WERI-Rb-1 (cell line): ENCODE data around the gene LRRC59.
"Not testable (repeated sequence)": the region's sequence is repeated elsewhere in the genome, so short reads cannot be mapped to it uniquely, and the experiment has no call there.

Experiments
- DNase-seq: peaks from one replicate; pipeline ENCODE4 v3.0.0-alpha.2; 2020
- H3K27ac ChIP-seq: fragments of 250-450 bp; sonication (Bioruptor Pico); 2 replicates; pipeline ENCODE4 v1.5.1; 2020; ENCODE audit warnings: mild to moderate bottlenecking, moderate library complexity
- H3K27me3 ChIP-seq: fragments of 250-450 bp; sonication (Bioruptor Pico); 2 replicates; pipeline ENCODE4 v1.5.1; 2021; ENCODE audit warnings: mild to moderate bottlenecking, low read depth, moderate library complexity; ENCODE audit not compliant: insufficient read depth, severe bottlenecking
- H3K36me3 ChIP-seq: fragments of 250-450 bp; sonication (Bioruptor Pico); 2 replicates; pipeline ENCODE4 v1.5.1; 2020; ENCODE audit warnings: mild to moderate bottlenecking, moderate library complexity
- H3K4me3 ChIP-seq: 2 replicates; pipeline ENCODE4 v1.5.1; 2011; ENCODE audit warnings: low read depth, mild to moderate bottlenecking, control low read depth, low read length
- H3K9me3 ChIP-seq: fragments of 250-450 bp; sonication (Bioruptor Pico); 2 replicates; pipeline ENCODE4 v1.5.1; 2021; ENCODE audit warnings: mild to moderate bottlenecking, moderate library complexity; ENCODE audit not compliant: severe bottlenecking
- TF ChIP-seq, protein P1 (sequence below): IDR thresholded peaks from 2 replicates; pipeline ENCODE4 v1.5.1; 2011; ENCODE audit warnings: low read depth, mild to moderate bottlenecking, control low read depth, inconsistent platforms, low read length

The LRRC59 gene

GRCh38 chr17:50344731-50345365, 52.5 kb downstream of the LRRC59 start:
- H3K4me3 ChIP-seq: no peak overlapping the region
- no peak for DNase-seq
- TF ChIP-seq, protein P1, sequence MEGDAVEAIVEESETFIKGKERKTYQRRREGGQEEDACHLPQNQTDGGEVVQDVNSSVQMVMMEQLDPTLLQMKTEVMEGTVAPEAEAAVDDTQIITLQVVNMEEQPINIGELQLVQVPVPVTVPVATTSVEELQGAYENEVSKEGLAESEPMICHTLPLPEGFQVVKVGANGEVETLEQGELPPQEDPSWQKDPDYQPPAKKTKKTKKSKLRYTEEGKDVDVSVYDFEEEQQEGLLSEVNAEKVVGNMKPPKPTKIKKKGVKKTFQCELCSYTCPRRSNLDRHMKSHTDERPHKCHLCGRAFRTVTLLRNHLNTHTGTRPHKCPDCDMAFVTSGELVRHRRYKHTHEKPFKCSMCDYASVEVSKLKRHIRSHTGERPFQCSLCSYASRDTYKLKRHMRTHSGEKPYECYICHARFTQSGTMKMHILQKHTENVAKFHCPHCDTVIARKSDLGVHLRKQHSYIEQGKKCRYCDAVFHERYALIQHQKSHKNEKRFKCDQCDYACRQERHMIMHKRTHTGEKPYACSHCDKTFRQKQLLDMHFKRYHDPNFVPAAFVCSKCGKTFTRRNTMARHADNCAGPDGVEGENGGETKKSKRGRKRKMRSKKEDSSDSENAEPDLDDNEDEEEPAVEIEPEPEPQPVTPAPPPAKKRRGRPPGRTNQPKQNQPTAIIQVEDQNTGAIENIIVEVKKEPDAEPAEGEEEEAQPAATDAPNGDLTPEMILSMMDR: no peak
- no peak overlapping the region for H3K27ac ChIP-seq
- H3K36me3 ChIP-seq: peaks cover 3% of the 10 kb centered on the region; the same call in 1 of the 2 replicates
- H3K27me3 ChIP-seq: no peaks in the 10 kb centered on the region
- peaks cover 2% of the 10 kb centered on the region for H3K9me3 ChIP-seq

DNA sequence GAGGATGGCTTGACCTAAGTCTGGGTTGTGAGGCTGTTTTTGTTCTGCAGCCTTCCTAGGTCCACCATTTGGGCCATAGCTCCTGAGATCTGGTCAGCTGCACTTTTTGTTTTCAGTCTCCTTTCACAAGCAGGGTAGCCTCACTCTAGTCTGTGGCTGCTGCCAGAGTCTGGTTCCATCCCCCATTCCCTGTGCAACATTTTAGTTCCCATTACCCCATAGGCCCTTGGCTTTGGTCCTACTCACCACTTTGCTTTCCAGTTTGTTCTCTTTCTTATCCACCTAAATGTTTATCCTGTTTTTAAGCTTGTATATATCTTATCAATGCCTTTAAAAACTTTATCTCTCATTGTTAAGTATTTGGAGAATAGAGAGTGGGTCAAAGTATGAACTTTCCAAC, 57.9 kb downstream of the LRRC59 start:
- H3K9me3 ChIP-seq: peaks cover 15% of the 10 kb centered on the region
- no peak overlapping the region for H3K27ac ChIP-seq
- no peaks in the 10 kb centered on the region for H3K27me3 ChIP-seq
- DNase-seq: no peak
- H3K36me3 ChIP-seq: no peaks in the 10 kb centered on the region
- H3K4me3 ChIP-seq: no peak overlapping the region
- TF ChIP-seq, protein P1: no peak

DNA sequence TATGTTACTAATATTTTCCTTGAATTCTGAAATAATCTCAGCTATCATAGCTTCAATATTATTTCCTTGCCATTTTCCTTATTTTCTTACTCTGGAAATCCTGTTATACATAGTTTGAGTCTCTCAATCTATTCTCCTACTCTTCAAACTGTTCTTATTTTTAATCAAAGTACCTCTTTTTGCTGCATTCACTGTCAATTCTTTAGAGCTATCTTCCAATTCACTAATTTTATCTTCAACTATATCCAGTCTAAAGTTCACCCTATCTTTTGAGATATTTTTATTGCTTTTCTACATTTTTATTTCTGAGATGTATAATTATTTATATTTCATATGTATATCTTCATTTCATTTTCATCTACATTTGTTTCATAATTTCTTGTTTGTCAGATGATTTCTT, 58.7 kb downstream of the LRRC59 start:
- Histone ChIP-seq H3K4me3 (no peak overlapping the region), H3K9me3 (peaks cover 15% of the 10 kb centered on the region), H3K36me3 (no peaks in the 10 kb centered on the region), H3K27me3 (no peaks in the 10 kb centered on the region), H3K27ac (no peak overlapping the region)
- TF ChIP-seq, protein P1: no peak
- no peak for DNase-seq

DNA sequence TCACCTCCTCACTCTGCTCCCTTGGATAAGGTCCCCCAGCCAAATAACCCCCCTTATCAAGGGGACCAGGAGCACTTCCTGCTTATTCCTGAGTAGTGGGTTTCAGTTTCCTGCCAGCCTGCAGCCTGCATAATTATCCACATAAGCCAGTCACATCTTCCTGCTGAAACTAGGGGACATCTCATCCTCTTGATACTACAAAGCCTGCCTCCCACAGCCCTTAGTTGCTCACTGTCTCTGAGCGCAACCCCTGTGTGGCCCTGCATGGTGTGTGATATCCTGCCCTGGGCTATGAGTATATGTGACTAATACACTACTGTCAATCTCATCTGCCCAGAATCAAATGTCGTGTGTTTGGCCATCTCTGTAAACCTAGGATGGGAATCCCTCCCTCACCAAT, 59.4 kb downstream of the LRRC59 start:
- Histone ChIP-seq H3K27me3 (no peaks in the 10 kb centered on the region), H3K4me3 (no peak overlapping the region), H3K27ac (no peak overlapping the region), H3K9me3 (peaks cover 15% of the 10 kb centered on the region), H3K36me3 (no peaks in the 10 kb centered on the region)
- TF ChIP-seq, protein P1: no peak
- DNase-seq: no peak

DNA sequence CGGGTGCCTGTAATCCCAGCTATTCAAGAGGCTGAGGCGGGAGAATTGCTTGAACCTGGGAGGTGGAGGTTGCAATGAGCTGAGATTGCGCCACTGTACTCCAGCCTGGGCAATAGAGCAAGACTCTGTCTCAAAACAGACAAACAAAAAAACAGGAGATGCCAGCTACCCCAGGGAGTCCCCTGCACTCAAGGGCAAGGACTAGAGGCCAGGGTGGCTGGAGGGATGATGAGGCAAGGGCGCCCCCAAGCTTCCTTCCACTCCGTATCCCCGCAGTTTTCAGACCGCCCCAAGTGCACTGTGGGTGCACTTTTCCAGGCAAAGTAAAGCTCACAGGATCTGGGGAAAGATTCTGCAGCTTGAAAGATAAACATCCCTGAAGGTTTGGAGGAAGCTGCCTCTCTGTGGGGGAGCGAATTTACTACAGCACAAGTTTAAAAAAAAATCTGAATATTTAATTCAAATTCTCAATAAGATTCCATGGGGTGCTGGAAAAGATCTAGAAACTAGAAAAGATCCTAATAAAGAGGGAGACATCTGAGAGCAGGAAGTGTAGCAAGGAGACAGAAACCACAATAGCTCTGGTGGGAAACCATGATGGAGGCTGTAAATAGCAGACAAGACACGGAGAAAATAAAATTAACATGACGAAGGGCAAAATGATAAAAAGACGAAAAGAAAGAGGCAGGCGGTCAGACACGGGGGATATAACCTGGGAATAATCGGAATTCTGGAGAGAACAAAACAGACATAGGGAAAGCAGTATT, 63.8 kb downstream of the LRRC59 start:
- H3K9me3 ChIP-seq, H3K27ac ChIP-seq, H3K4me3 ChIP-seq, H3K27me3 ChIP-seq, H3K36me3 ChIP-seq: not testable (repeated sequence)
- peak; percentile 77 for DNase-seq
- TF ChIP-seq, protein P1: peak; percentile 79
